Occipital lobe (tissue), 2 donors: ENCODE data around the gene PRKCE. TPM values are rescaled to one million over a fixed set of nuclear protein-coding genes. Genes with fewer than 3 reads are reported as not detected.
A peak's percentile ranks its signal among the peaks of the same experiment; 100 is the strongest.
"Not testable (repeated sequence)": the region's sequence is repeated elsewhere in the genome, so short reads cannot be mapped to it uniquely, and the experiment has no call there.

ENCODE experiments used
- DNase-seq: peaks from one replicate; lab custom pipeline; 2025; lab: John Stamatoyannopoulos, UW
- total RNA-seq: library from RNA; depleted of rRNA; stranded (reverse); fragments of >200 nt; gene quantifications from one replicate; pipeline ENCODE4 v1.2.3, GENCODE V29; 2014

PRKCE gene
- total RNA-seq, 1 donor from 2014 or later, result 62.2 TPM

- DNase-seq, result no peak
Measured at GRCh38 chr2:45698554-45698953, 47.1 kb downstream of the PRKCE start.

GRCh38 chr2:45699032-45699658, 47.7 kb downstream of the PRKCE start:
- no peak for DNase-seq

- no peak for DNase-seq
Measured at GRCh38 chr2:45700407-45701013, 49.0 kb downstream of the PRKCE start.

GRCh38 chr2:45705233-45705632, 53.8 kb downstream of the PRKCE start:
- DNase-seq, result no peak

GRCh38 chr2:45706033-45706432, 54.6 kb downstream of the PRKCE start:
- DNase-seq, result no peak

- DNase-seq, result peak; percentile 8
Measured at GRCh38 chr2:45707006-45707405, 55.5 kb downstream of the PRKCE start.

GRCh38 chr2:45707661-45708060, 56.2 kb downstream of the PRKCE start:
- DNase-seq, result peak; percentile 60

GRCh38 chr2:45708501-45708900, 57.0 kb downstream of the PRKCE start:
- no peak for DNase-seq

GRCh38 chr2:45709137-45709536, 57.7 kb downstream of the PRKCE start:
- DNase-seq, result no peak

GRCh38 chr2:45710468-45710867, 59.0 kb downstream of the PRKCE start:
- DNase-seq, result no peak

GRCh38 chr2:45711224-45711623, 59.7 kb downstream of the PRKCE start:
- no peak for DNase-seq

- no peak for DNase-seq
Measured at GRCh38 chr2:45712570-45712969, 61.1 kb downstream of the PRKCE start.

GRCh38 chr2:45713136-45713535, 61.7 kb downstream of the PRKCE start:
- no peak for DNase-seq

GRCh38 chr2:45713591-45713990, 62.1 kb downstream of the PRKCE start:
- DNase-seq, result no peak

- no peak for DNase-seq
Measured at GRCh38 chr2:45714679-45715078, 63.2 kb downstream of the PRKCE start.

- DNase-seq, result no peak
Measured at GRCh38 chr2:45715601-45716379, 64.3 kb downstream of the PRKCE start.

GRCh38 chr2:45716432-45716831, 65.0 kb downstream of the PRKCE start:
- not testable (repeated sequence) for DNase-seq

GRCh38 chr2:45716915-45717314, 65.4 kb downstream of the PRKCE start:
- DNase-seq, result no peak

GRCh38 chr2:45720210-45720609, 68.7 kb downstream of the PRKCE start:
- no peak for DNase-seq

- DNase-seq, result no peak
Measured at GRCh38 chr2:45721150-45721549, 69.7 kb downstream of the PRKCE start.

- no peak for DNase-seq
Measured at GRCh38 chr2:45722477-45722876, 71.0 kb downstream of the PRKCE start.

GRCh38 chr2:45723857-45724256, 72.4 kb downstream of the PRKCE start:
- DNase-seq, result no peak

- DNase-seq, result no peak
Measured at GRCh38 chr2:45724335-45724734, 72.9 kb downstream of the PRKCE start.
